Measurements from ENCODE around the gene CBX8.
"Not testable (repeated sequence)": the region's sequence is repeated elsewhere in the genome, so short reads cannot be mapped to it uniquely, and the experiment has no call there.

The CBX8 gene

GRCh38 chr17:79777120-79777893 lies 19.6 kb downstream of the CBX8 start:
- no peak for FAIRE-seq

GRCh38 chr17:79776376-79777119 lies 20.3 kb downstream of the CBX8 start:
- FAIRE-seq, result no peak

GRCh38 chr17:79775632-79776031 lies 21.2 kb downstream of the CBX8 start:
- no peak for FAIRE-seq

- FAIRE-seq, result no peak
Measured at GRCh38 chr17:79774561-79774975, 22.3 kb downstream of the CBX8 start.

GRCh38 chr17:79772726-79773125 lies 24.2 kb downstream of the CBX8 start:
- not testable (repeated sequence) for FAIRE-seq

GRCh38 chr17:79771276-79771675 lies 25.6 kb downstream of the CBX8 start:
- no peak for FAIRE-seq

GRCh38 chr17:79769570-79770506 lies 27.0 kb downstream of the CBX8 start:
- no peak for FAIRE-seq

- FAIRE-seq, result no peak
Measured at GRCh38 chr17:79765708-79766107, 31.2 kb downstream of the CBX8 start.

GRCh38 chr17:79761894-79762589 lies 34.8 kb downstream of the CBX8 start:
- FAIRE-seq, result no peak

GRCh38 chr17:79760197-79760906 lies 36.5 kb downstream of the CBX8 start:
- FAIRE-seq, result no peak

- no peak for FAIRE-seq
Measured at GRCh38 chr17:79758271-79758670, 38.6 kb downstream of the CBX8 start.

- no peak for FAIRE-seq
Measured at GRCh38 chr17:79757140-79757745, 39.6 kb downstream of the CBX8 start.

- no peak for FAIRE-seq
Measured at GRCh38 chr17:79755591-79755990, 41.3 kb downstream of the CBX8 start.

GRCh38 chr17:79754903-79755302 lies 42.0 kb downstream of the CBX8 start:
- not testable (repeated sequence) for FAIRE-seq

- FAIRE-seq, result no peak
Measured at GRCh38 chr17:79754370-79754769, 42.5 kb downstream of the CBX8 start.

- FAIRE-seq, result no peak
Measured at GRCh38 chr17:79752175-79752574, 44.7 kb downstream of the CBX8 start.

GRCh38 chr17:79750650-79751545 lies 46.0 kb downstream of the CBX8 start:
- no peak for FAIRE-seq

- no peak for FAIRE-seq
Measured at GRCh38 chr17:79749958-79750357, 46.9 kb downstream of the CBX8 start.

- no peak for FAIRE-seq
Measured at GRCh38 chr17:79749156-79749815, 47.6 kb downstream of the CBX8 start.

Measured in A204.1 (cell line).